ENCODE results near the gene LRCH4. TPM values are rescaled to one million over a fixed set of nuclear protein-coding genes. Genes with fewer than 3 reads are reported as not detected.

Gene LRCH4
- total and polyA plus RNA-seq, 8 donors: 16.4 to 106 (median 27.7) TPM

GRCh38 chr7:100574362-100575205 is 11.3 kb downstream of the LRCH4 start:
- DNase-seq: peak in 3 of 6 donors; percentile 15 to 69 (median 22)
- H3K9me3 ChIP-seq: no peaks in the 10 kb centered on the region
- peaks cover 7 to 8% (median 7%) of the 10 kb centered on the region in 3 donors for H3K4me1 ChIP-seq
- H3K27me3 ChIP-seq: no peaks in the 10 kb centered on the region
- intact Hi-C loops (cut with DNase I): no loop called here
- no peak for FAIRE-seq
- no peak for TF ChIP-seq CTCF (IDR thresholded peaks at IDR 0.05)
- H3K4me3 ChIP-seq: no peak overlapping the region
- WGBS, 2 donors: 93 to 94% methylated on average over 36 to 44 of the region's 44 CpGs
- ATAC-seq: no peak
- H3K27ac ChIP-seq: no peak overlapping the region
- peaks cover 3 to 48% (median 23%) of the 10 kb centered on the region in 3 donors for H3K36me3 ChIP-seq

GRCh38 chr7:100573691-100574361 is 12.1 kb downstream of the LRCH4 start, which contains the start of gene SAP25:
SAP25 (minus strand) TSS chr7:100573900; CDS start chr7:100573742, 158 bp downstream.
- H3K27me3 ChIP-seq: no peaks in the 10 kb centered on the region
- ATAC-seq: no peak
- H3K27ac ChIP-seq: no peak within 1 kb of the TSS
- 90 to 91% methylated on average over 69 to 70 of the region's 70 CpGs for WGBS, 2 donors
- no peak within 1 kb of the TSS for H3K4me3 ChIP-seq
- no peaks in the 10 kb centered on the region for H3K9me3 ChIP-seq
- DNase-seq: peak in 2 of 6 donors; percentile 19 to 81
- FAIRE-seq: no peak
- no peak for TF ChIP-seq CTCF (IDR thresholded peaks at IDR 0.05)
- H3K4me1 ChIP-seq: peaks cover 8 to 11% (median 8%) of the 10 kb centered on the region in 3 donors
- H3K36me3 ChIP-seq: peaks cover 3 to 43% (median 23%) of the 10 kb centered on the region in 3 donors
- intact Hi-C loops (cut with DNase I): no loop called here

- no peak for FAIRE-seq
These were observed 12.8 kb downstream of the LRCH4 start for GRCh38 chr7:100572949-100573675.

More at GRCh38 chr7:100572949-100573675, 12.8 kb downstream of the LRCH4 start:
- Histone ChIP-seq H3K4me3 (no peak overlapping the region), H3K36me3 (peaks cover 3 to 38% (median 16%) of the 10 kb centered on the region in 3 donors), H3K9me3 (no peaks in the 10 kb centered on the region), H3K27me3 (no peaks in the 10 kb centered on the region), H3K4me1 (peaks cover 9 to 15% (median 15%) of the 10 kb centered on the region in 3 donors), H3K27ac (no peak overlapping the region)
- ATAC-seq (no peak), DNase-seq (peak in 2 of 6 donors; percentile 20 to 80)
- intact Hi-C loops (cut with DNase I): no loop called here
- no peak for TF ChIP-seq CTCF (IDR thresholded peaks at IDR 0.05)
- 90 to 94% methylated on average over 29 to 30 of the region's 30 CpGs for WGBS, 2 donors

All from pancreas (tissue), 10 donors.